Osteocyte (in vitro differentiated cells): Measurements from ENCODE around the gene TSPAN10. TPM values are rescaled to one million over a fixed set of nuclear protein-coding genes. Genes with fewer than 3 reads are reported as not detected.
"Not testable (repeated sequence)": the region's sequence is repeated elsewhere in the genome, so short reads cannot be mapped to it uniquely, and the experiment has no call there.

Experiments
- DNase-seq: peaks from one replicate; pipeline ENCODE4 v3.0.0; 2021; ENCODE audit warnings: mixed read lengths; ENCODE audit not compliant: unreplicated experiment; ENCODE audit errors: extremely low spot score
- H3K27ac Mint-ChIP-seq: one replicate; pipeline ENCODE4 v1.8.0; 2021; ENCODE audit warnings: mild to moderate bottlenecking, mixed read lengths; ENCODE audit not compliant: unreplicated experiment
- H3K27me3 Mint-ChIP-seq: one replicate; pipeline ENCODE4 v1.8.0; 2021; ENCODE audit warnings: mixed read lengths; ENCODE audit not compliant: unreplicated experiment
- H3K36me3 Mint-ChIP-seq: one replicate; pipeline ENCODE4 v1.8.0; 2021; ENCODE audit warnings: mixed read lengths; ENCODE audit not compliant: unreplicated experiment
- H3K4me1 Mint-ChIP-seq: one replicate; pipeline ENCODE4 v1.8.0; 2021; ENCODE audit warnings: mixed read lengths; ENCODE audit not compliant: unreplicated experiment
- H3K4me3 Mint-ChIP-seq: one replicate; pipeline ENCODE4 v1.8.0; 2021; ENCODE audit warnings: mild to moderate bottlenecking, moderate library complexity, mixed read lengths; ENCODE audit not compliant: unreplicated experiment
- H3K9me3 Mint-ChIP-seq: one replicate; pipeline ENCODE4 v1.8.0; 2021; ENCODE audit warnings: mixed read lengths; ENCODE audit not compliant: unreplicated experiment
- total RNA-seq: library from RNA; stranded (reverse); gene quantifications from 2 replicates; pipeline ENCODE4 v1.2.1, GENCODE V29; 2021
- TF ChIP-seq, protein P1 (sequence below): fragments of 200-600 bp; sonication (generic); IDR thresholded peaks from 2 replicates; pipeline ENCODE4 v1.5.0; 2021; ENCODE audit warnings: antibody characterized with exemption, mild to moderate bottlenecking, moderate library complexity

TSPAN10 gene
- total RNA-seq, 1 donor from 2014 or later: 1.6 TPM

DNA sequence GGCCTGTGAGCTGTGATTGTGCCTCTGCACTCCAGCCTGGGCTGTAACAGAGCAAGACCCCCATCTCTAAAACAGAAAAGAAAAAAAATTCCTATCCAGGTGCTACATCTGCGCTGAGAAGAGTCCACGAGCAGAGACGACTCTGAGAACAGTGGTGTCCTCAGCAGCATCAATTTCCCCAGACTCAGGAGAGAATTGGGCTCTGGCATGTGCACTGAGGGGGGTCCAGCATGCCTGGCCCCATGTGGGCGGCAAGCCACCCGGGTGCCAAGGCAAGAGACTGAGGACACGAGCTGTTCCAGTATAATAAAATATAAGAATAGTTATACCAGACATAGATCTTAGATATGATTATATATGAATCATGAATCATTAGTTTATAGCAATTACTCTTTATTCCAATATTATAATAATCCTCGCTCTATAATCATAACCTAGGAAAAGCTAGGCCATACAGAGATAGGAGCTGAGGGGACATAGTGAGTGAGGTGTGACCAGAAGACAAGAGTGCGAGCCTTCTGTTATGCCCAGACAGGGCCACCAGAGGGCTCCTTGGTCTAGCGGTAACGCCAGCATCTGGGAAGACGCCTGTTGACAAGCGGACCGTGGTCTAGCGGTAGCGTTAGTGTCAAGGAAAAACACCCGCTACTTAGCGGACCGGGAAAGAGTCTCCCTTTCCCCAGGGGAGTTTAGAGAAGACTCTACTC lies 38.7 kb downstream of the TSPAN10 start:
- TF ChIP-seq, protein P1, sequence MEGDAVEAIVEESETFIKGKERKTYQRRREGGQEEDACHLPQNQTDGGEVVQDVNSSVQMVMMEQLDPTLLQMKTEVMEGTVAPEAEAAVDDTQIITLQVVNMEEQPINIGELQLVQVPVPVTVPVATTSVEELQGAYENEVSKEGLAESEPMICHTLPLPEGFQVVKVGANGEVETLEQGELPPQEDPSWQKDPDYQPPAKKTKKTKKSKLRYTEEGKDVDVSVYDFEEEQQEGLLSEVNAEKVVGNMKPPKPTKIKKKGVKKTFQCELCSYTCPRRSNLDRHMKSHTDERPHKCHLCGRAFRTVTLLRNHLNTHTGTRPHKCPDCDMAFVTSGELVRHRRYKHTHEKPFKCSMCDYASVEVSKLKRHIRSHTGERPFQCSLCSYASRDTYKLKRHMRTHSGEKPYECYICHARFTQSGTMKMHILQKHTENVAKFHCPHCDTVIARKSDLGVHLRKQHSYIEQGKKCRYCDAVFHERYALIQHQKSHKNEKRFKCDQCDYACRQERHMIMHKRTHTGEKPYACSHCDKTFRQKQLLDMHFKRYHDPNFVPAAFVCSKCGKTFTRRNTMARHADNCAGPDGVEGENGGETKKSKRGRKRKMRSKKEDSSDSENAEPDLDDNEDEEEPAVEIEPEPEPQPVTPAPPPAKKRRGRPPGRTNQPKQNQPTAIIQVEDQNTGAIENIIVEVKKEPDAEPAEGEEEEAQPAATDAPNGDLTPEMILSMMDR: peak; percentile 69
- H3K4me3 Mint-ChIP-seq, H3K9me3 Mint-ChIP-seq, H3K27me3 Mint-ChIP-seq, DNase-seq, H3K4me1 Mint-ChIP-seq, H3K36me3 Mint-ChIP-seq: not testable (repeated sequence)
- H3K27ac Mint-ChIP-seq: peak overlapping the region; percentile 47

DNA sequence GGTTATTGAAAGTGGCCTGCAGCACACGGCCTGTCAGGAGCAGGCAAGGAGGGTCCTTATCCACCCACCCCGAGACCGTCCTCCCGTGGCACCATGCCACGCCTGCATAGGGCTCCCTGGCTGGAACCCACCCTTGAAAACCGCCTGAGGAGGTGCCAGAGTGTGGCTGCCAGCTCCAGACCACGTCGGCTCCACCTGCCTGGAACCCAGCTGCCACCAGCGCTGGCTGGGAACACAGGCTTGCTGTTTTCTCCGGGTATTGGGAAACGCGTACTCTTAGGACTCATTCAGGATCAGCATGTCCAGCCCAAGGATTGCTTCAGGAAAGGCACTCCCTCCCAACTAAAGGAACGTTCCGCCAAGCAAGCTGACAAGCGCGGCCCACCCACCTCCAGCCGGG lies 39.9 kb downstream of the TSPAN10 start:
- no peak overlapping the region for H3K27ac Mint-ChIP-seq
- H3K36me3 Mint-ChIP-seq: peaks cover 4% of the 10 kb centered on the region
- H3K4me1 Mint-ChIP-seq: peaks cover 9% of the 10 kb centered on the region
- H3K4me3 Mint-ChIP-seq: no peak overlapping the region
- DNase-seq: no peak
- TF ChIP-seq, protein P1: no peak
- H3K27me3 Mint-ChIP-seq: no peaks in the 10 kb centered on the region
- H3K9me3 Mint-ChIP-seq: no peaks in the 10 kb centered on the region

DNA sequence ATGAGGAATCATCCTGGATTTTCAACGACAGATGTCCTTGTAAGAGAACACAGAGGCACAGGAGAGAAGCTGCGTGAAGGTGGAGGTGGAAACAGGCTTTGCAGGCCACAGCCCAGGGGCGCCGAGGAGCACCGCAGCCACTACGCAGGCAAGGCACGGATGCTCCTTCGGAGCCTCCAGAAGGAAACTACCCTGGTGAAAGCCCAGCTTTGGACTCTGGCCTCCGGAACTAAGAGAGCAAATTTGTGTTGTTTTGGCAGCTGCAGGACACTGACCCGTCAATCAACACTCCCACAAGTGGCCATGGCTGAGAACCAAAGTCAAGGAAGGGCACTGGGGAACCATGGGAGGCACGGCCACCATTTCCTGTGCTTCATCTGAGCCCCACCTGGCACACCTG lies 43.2 kb downstream of the TSPAN10 start:
- no peaks in the 10 kb centered on the region for H3K27me3 Mint-ChIP-seq
- no peak for DNase-seq
- H3K27ac Mint-ChIP-seq: peak overlapping the region; percentile 23
- H3K36me3 Mint-ChIP-seq: no peaks in the 10 kb centered on the region
- no peak overlapping the region for H3K4me3 Mint-ChIP-seq
- no peaks in the 10 kb centered on the region for H3K9me3 Mint-ChIP-seq
- peaks cover 27% of the 10 kb centered on the region for H3K4me1 Mint-ChIP-seq
- TF ChIP-seq, protein P1: no peak

DNA sequence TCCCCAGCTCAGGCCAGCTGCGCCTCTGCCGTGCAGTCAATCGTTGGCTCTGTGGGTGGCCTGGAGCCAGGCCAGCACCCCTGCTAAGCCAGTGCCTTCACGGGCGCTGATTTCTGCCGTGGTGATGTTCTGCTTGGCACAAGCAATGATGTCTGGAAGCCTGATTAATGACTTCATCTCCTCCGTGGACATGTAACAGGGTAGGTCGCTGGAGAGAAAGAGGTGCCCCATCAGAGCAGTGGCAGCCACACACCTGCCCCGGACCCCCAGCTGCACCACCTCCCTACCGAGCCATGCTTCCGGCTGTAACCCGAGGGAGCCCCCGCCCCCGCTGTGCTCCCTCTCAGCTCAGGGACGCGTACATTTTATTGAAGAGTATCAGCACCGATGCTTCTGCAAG lies 44.7 kb downstream of the TSPAN10 start:
- peaks cover 33% of the 10 kb centered on the region for H3K4me1 Mint-ChIP-seq
- peak overlapping the region; percentile 32 for H3K4me3 Mint-ChIP-seq
- DNase-seq: no peak
- H3K27ac Mint-ChIP-seq: peak overlapping the region; percentile 52
- H3K9me3 Mint-ChIP-seq: no peaks in the 10 kb centered on the region
- TF ChIP-seq, protein P1: no peak
- peaks cover 8% of the 10 kb centered on the region for H3K36me3 Mint-ChIP-seq
- no peaks in the 10 kb centered on the region for H3K27me3 Mint-ChIP-seq

DNA sequence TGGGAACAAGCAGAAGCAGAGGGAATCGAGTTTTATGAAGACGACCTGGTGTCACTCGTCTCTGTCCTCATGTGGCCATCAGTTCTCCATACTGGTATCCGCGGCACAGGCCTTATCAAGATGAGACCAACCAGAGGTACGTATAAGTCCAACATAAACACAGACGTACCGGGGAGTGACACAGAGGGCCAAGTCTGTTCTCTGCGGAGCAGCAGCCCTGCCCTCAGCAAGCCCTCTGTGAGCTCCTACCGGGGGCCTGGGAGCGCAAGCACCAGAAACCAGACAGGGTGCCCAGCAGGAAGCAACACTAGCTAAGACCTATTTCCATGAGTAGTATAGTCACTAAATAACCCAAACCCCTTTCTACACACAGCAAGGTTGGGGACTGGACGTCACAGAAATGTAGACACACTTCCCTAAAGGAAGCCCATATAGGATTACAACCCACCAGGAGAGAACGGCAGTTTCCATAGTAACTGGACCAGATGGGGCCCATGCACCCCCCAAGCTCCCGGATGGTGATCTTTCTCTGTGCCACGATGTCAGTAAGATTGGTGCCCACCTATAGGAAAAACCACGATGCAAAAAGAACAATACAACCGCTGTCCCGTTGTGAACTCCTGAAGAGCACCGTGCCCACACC lies 45.7 kb downstream of the TSPAN10 start:
- Mint-ChIP-seq H3K4me1 (peaks cover 33% of the 10 kb centered on the region), H3K9me3 (no peaks in the 10 kb centered on the region), H3K27ac (peak overlapping the region; percentile 81), H3K27me3 (no peaks in the 10 kb centered on the region), H3K4me3 (peak overlapping the region; percentile 87), H3K36me3 (peaks cover 17% of the 10 kb centered on the region)
- no peak for DNase-seq
- TF ChIP-seq, protein P1: no peak
